GM13977 (cell line): Measurements from ENCODE around the gene GPRIN1.

Experiments
- DNase-seq: peaks from one replicate; pipeline ENCODE4 v3.0.0; 2012; ENCODE audit warnings: low spot score
- CTCF ChIP-seq: IDR thresholded peaks from 2 replicates; pipeline ENCODE4 v1.5.1; 2012; ENCODE audit warnings: mild to moderate bottlenecking, control low read depth; ENCODE audit not compliant: insufficient read depth; ENCODE audit errors: extremely low read depth, missing control alignments
- in situ Hi-C: fragments of 300-500 bp; cut with MboI; formaldehyde crosslinking; loops from one replicate; pipeline ENCODE4 v1.12.0; 2022; ENCODE audit warnings: low sequenced_read_pairs, low pct_unique_long_range_greater_than_20kb, mixed read lengths, inconsistent platforms; ENCODE audit not compliant: unreplicated experiment

The GPRIN1 gene

GRCh38 chr5:176547802-176548201 lies 62.2 kb downstream of the GPRIN1 start:
- DNase-seq, result no peak
- TF ChIP-seq CTCF, result no peak
- in situ Hi-C loops, result no loop called here
